ENCODE measurements around the gene KLHL29. TPM values are rescaled to one million over a fixed set of nuclear protein-coding genes. Genes with fewer than 3 reads are reported as not detected.

Gene KLHL29
- total RNA-seq, 4 donors from 2014 or later, result 10.1 to 27.3 (median 15.7) TPM

- intact Hi-C loops (cut with DNase I; ENCODE audit: low total_unique reads), result no loop called here
- H3K4me3 ChIP-seq (ENCODE audit: low read depth, poor library complexity, severe bottlenecking), result no peak overlapping the region
- no peak for DNase-seq (ENCODE audit: low spot score in 2 of 2)
- WGBS, 2 donors, result 60 to 68% methylated on average over 5 of the region's 5 CpGs
- no peak for TF ChIP-seq POLR2A (IDR thresholded peaks at IDR 0.05)
- no peak for TF ChIP-seq CTCF (IDR thresholded peaks at IDR 0.05)
Measured at GRCh38 chr2:23486684-23487075, 101.7 kb downstream of the KLHL29 start.

- H3K4me3 ChIP-seq (ENCODE audit: low read depth, poor library complexity, severe bottlenecking), result no peak overlapping the region
- TF ChIP-seq CTCF (IDR thresholded peaks at IDR 0.05) (no peak), POLR2A (IDR thresholded peaks at IDR 0.05) (no peak)
- intact Hi-C loops (cut with DNase I; ENCODE audit: low total_unique reads), result no loop called here
- 88 to 89% methylated on average over 14 of the region's 14 CpGs for WGBS, 2 donors
- DNase-seq (ENCODE audit: low spot score in 2 of 2), result no peak
Measured at GRCh38 chr2:23487735-23488492, 102.9 kb downstream of the KLHL29 start.

- TF ChIP-seq CTCF (IDR thresholded peaks at IDR 0.05), result no peak
- no peak for TF ChIP-seq POLR2A (IDR thresholded peaks at IDR 0.05)
- intact Hi-C loops (cut with DNase I; ENCODE audit: low total_unique reads), result no loop called here
Measured at GRCh38 chr2:23488584-23488983, 103.6 kb downstream of the KLHL29 start.

GRCh38 chr2:23489471-23490322, 104.7 kb downstream of the KLHL29 start:
- no peak for TF ChIP-seq CTCF (IDR thresholded peaks at IDR 0.05)
- no peak for TF ChIP-seq POLR2A (IDR thresholded peaks at IDR 0.05)
- no peak overlapping the region for H3K4me3 ChIP-seq (ENCODE audit: low read depth, poor library complexity, severe bottlenecking)
- 84 to 88% methylated on average over 19 of the region's 19 CpGs for WGBS, 2 donors
- intact Hi-C loops (cut with DNase I; ENCODE audit: low total_unique reads), result no loop called here
- no peak for DNase-seq (ENCODE audit: low spot score in 2 of 2)

More at GRCh38 chr2:23488584-23488983, 103.6 kb downstream of the KLHL29 start:
- WGBS, 2 donors, result 85 to 98% methylated on average over 4 of the region's 4 CpGs
- no peak for DNase-seq (ENCODE audit: low spot score in 2 of 2)
- H3K4me3 ChIP-seq (ENCODE audit: low read depth, poor library complexity, severe bottlenecking), result no peak overlapping the region

- intact Hi-C loops (cut with DNase I; ENCODE audit: low total_unique reads), result no loop called here
- no peak overlapping the region for H3K4me3 ChIP-seq (ENCODE audit: low read depth, poor library complexity, severe bottlenecking)
- TF ChIP-seq CTCF (IDR thresholded peaks at IDR 0.05) (no peak), POLR2A (IDR thresholded peaks at IDR 0.05) (no peak)
- no peak for DNase-seq (ENCODE audit: low spot score in 2 of 2)
- 94 to 95% methylated on average over 12 of the region's 12 CpGs for WGBS, 2 donors
Measured at GRCh38 chr2:23491591-23492336, 106.8 kb downstream of the KLHL29 start.
